Jurkat, Clone E6-1 (cell line): Measurements from ENCODE around the gene PSMC2.
"Not testable (repeated sequence)": the region's sequence is repeated elsewhere in the genome, so short reads cannot be mapped to it uniquely, and the experiment has no call there.

Source experiments
- DNase-seq: peaks from one replicate; pipeline ENCODE4 v3.0.0-alpha.2; 2011; ENCODE audit warnings: low read depth, low spot score
- H3K4me3 ChIP-seq: 2 replicates; pipeline ENCODE4 v1.5.1; 2011; ENCODE audit warnings: mild to moderate bottlenecking, low read length, control low read depth, moderate library complexity

PSMC2 gene

DNA sequence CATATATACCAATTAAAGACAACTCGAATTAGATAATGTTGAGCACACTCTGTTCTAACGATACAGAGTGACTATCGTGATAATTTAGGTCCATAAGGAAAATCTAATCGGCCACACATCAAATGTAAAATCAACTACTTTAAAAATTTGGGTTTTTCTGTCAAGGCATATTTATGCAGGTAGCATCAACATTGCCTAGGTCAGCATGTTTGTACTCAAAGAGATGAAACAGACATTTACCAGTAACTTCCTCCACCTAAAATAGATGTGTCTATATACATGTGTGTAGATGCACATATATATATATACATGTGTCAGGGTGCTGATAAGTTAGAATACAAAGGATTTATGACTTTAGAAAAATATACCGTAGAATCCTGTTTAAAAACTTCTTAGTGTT, 22.0 kb downstream of the PSMC2 start:
- no peak for DNase-seq
- H3K4me3 ChIP-seq = no peak overlapping the region

DNA sequence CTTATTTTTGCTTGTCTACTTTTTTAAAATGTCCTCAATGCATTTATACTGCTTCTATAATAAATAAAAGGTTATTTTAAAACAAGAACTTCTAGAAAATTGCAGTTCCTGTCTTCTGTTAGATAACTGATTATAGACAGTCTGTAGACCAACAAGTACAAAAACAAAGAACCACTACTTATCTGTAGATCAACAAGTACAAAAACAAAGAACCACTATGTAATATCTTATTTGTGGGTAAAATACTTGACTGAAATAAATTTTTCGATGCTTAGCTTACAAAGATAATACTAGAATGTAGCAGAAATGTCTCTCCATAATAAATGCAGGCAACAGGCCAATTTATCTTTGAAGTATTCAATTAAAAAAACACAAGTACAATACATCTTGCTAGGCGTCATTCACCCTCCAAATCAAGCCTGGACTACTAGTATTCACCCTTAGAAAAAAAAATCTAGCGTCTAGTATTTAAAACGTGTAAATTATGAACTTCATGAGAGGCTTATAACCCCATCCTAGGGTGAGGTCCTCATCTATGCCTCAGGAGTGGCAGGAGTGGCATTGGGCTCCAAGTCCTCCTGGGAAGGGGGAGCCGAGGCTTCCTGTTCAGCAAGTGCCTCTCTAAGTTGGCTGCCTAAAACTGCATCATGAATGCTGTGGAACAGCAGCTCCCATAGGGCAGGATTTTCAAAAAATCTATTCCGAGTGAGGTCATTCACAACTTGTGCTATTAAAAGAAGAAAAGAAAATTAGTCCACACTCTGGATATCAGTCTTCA, 26.6 kb downstream of the PSMC2 start:
- H3K4me3 ChIP-seq = no peak overlapping the region
- no peak for DNase-seq

GRCh38 chr7:103379270-103379975, 32.0 kb downstream of the PSMC2 start:
- DNase-seq = no peak
- no peak overlapping the region for H3K4me3 ChIP-seq

GRCh38 chr7:103380395-103381191, 33.1 kb downstream of the PSMC2 start:
- no peak for DNase-seq
- H3K4me3 ChIP-seq = no peak overlapping the region

DNA sequence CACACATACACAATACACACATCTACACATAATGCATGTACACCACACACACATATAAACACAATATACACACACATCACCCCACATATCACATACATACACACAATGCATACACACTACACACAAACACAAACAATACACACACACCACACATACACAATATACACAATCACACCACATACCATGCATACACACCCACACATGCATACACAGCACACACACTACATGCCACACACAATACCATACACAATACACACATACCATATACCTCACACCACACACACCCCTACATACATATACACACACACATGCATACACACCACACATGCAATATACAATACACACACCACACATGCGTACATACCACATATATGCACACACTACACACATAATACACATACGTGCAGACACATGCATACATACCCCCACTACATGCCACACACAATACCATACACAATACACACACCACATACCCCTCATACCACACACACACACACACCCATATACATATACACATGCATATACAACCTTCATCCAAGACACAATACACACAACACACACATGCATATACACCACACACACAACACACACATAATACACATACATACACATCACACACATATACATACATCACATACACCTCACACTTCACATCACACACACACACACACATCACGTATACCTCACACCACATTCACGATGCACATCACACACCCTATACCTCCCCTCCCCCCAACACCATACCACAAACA, 34.0 kb downstream of the PSMC2 start:
- H3K4me3 ChIP-seq = no peak overlapping the region
- DNase-seq = no peak

DNA sequence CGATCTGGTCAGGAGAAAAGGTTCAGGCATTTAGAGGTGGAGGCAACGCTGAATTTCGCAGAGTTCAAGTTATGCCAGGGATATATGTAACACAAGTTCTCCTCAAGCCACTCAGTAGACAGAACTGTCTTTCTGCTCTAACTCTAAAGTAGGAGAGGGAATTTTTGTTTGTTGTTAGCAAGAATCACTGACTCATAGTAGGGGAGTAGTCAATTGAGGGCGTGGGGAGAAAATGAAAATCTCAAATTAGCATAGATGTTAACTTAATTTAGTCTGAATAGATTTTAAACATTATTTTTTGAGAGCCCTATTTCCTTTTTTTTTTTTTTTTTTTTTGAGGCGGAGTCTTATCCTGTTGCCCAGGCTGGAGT, 34.6 kb downstream of the PSMC2 start:
- DNase-seq = no peak
- H3K4me3 ChIP-seq = no peak overlapping the region

- no peak for DNase-seq
These were observed 39.8 kb downstream of the PSMC2 start for GRCh38 chr7:103387242-103387641.

GRCh38 chr7:103388469-103389140, 41.2 kb downstream of the PSMC2 start:
- no peak overlapping the region for H3K4me3 ChIP-seq
- no peak for DNase-seq

More at GRCh38 chr7:103387242-103387641, 39.8 kb downstream of the PSMC2 start:
- no peak overlapping the region for H3K4me3 ChIP-seq

- DNase-seq = no peak
- no peak overlapping the region for H3K4me3 ChIP-seq
These were observed 41.8 kb downstream of the PSMC2 start for GRCh38 chr7:103389263-103389662.

- DNase-seq = no peak
These were observed 43.7 kb downstream of the PSMC2 start for GRCh38 chr7:103391150-103391549.

GRCh38 chr7:103391976-103392375, 44.5 kb downstream of the PSMC2 start:
- no peak for DNase-seq
- no peak overlapping the region for H3K4me3 ChIP-seq

More at GRCh38 chr7:103391150-103391549, 43.7 kb downstream of the PSMC2 start:
- no peak overlapping the region for H3K4me3 ChIP-seq

DNA sequence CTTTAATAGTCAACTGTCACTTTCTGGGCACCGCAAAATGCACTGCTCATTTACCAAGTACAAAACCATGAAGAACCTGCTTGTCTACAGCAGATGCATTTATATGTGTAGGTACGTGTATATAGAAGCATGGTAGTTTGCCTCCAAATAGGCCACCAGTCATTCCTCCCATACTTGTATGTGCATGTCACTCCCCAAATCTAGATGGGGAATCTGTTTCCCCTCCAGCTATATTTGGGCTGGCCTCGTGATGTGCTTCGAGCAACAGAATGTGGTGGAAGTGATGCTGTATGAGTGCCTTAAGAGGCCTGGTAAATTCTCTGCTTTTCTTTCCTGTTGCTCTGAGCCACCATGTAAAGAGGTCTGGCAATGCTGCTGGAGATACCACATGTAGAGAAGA, 47.1 kb downstream of the PSMC2 start:
- no peak for DNase-seq
- no peak overlapping the region for H3K4me3 ChIP-seq

- no peak overlapping the region for H3K4me3 ChIP-seq
- no peak for DNase-seq
These were observed 47.6 kb downstream of the PSMC2 start for GRCh38 chr7:103395071-103395470.

DNA sequence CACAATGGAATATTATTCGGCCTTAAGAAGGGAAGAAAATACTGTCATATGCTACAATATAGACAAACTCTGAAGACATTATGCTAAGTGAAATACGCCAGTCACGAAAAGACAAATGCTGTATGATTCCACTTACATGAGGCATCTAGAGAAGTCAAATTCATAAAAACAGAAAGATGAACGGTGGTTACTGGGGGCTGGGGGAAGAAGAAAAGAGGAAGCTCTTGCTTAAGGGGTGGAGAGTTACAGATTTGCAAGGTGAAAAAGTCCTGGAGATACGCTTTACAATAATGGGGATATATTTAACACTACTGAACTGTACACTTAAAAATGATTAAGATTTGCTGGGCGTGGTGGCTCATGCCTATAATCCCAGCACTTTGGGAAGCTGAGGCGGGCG, 49.0 kb downstream of the PSMC2 start:
- H3K4me3 ChIP-seq = no peak overlapping the region
- DNase-seq = no peak

DNA sequence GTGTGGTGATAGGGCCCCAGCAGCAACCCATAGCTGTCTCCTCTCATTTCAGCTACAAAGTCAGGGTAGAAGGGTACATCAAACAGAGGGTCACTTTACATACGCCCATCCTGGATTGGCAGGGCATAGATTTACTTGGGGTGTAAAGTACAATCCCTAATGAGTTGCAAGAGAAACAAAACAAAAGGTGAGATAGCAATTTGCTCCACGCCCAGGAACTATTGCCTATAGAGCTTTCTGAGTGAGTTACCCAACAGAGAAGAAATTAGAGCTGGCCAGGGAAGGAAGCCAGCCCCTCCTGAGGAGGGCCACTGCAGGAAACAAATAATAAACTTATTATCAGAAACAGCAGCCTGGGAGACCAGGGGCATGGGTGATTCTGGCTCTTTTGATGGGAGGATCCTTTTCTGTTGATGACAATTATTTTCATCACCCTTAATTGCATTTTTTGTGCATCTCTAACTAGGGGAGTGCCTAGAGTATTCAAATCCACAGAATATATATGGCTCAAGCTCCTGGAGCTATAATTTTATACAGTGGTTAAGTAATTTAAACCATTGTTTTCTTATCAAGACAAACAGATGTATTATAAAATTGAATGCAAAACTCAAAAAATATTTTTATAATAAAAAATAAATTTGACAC, 51.2 kb downstream of the PSMC2 start:
- H3K4me3 ChIP-seq = no peak overlapping the region
- DNase-seq = no peak

GRCh38 chr7:103399687-103400086, 52.2 kb downstream of the PSMC2 start:
- not testable (repeated sequence) for DNase-seq, H3K4me3 ChIP-seq

- H3K4me3 ChIP-seq = not testable (repeated sequence)
- peak; percentile 31 for DNase-seq
These were observed 58.6 kb downstream of the PSMC2 start for GRCh38 chr7:103405789-103406613.
